HG03439 (cell line): ENCODE measurements around the gene ELOVL5.

Experiments used
- ATAC-seq: cut with Tn5 transposase; IDR thresholded peaks from one replicate; pipeline ENCODE4 v1.9.1; 2021; ENCODE audit warnings: mild to moderate bottlenecking, moderate library complexity; ENCODE audit not compliant: unreplicated experiment

Gene ELOVL5

GRCh38 chr6:53281518-53282215, 67.1 kb downstream of the ELOVL5 start:
- ATAC-seq = no peak

DNA sequence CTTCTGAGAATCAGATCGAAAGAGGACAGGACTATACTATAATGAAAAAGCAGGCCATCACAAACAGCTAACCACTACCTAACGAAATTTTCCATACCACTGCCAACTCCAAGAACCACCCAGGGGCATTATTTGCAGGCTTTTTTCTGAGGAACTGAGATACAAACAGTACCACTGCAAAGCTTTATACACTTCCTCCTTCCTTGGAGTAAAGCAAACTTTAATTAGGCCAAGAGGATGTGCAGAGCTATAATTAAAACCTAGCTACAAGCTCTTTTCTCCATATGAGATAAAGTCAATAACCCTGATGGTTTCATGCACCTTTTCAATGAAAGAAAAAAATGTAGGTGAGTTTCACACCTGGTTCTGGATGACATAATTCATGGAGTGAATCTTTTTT, 68.5 kb downstream of the ELOVL5 start:
- no peak for ATAC-seq

DNA sequence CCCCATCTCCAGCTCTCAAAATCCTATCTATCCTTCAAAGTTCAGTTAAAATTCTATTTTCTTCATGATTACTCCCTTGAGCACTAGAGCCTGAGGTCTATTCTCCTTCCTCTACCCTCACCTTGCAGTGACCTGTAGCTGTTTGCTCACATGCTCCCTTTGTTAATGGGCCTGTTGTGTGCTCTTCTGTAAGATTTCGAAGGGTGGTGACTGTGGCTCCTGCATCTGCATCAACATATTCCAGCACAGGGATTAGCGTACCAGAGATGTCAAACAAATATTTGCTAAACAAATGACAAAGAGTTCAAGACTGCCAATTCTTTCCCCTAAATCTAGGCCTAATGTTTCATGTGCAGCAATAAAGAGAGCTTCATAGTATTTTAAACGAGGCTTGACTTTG, 69.5 kb downstream of the ELOVL5 start:
- ATAC-seq = no peak

DNA sequence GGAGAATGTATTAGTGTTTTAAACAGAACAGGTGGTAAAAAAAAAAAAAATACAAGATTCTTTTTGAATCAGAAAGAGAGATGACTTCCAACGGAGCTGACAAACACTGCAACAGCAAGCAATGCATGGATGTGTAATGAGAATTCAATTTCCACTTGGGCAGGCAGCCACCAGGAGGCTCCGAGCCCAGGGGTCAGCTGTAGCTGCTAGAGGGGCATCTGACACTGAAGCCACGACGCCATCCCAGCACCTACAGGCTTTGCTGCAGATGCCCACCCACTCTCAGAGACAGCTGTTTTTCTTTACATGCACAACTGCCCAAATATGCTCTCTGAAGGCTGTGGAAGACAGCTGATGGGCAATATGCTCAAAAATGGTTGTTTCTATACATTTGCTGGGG, 75.4 kb downstream of the ELOVL5 start:
- ATAC-seq = no peak

- ATAC-seq = no peak
Measured at GRCh38 chr6:53269827-53270226, 78.9 kb downstream of the ELOVL5 start.

GRCh38 chr6:53268858-53269608, 79.7 kb downstream of the ELOVL5 start:
- ATAC-seq = no peak

- ATAC-seq = no peak
Measured at GRCh38 chr6:53266553-53267090, 82.1 kb downstream of the ELOVL5 start.

GRCh38 chr6:53264915-53265607, 83.7 kb downstream of the ELOVL5 start:
- no peak for ATAC-seq

DNA sequence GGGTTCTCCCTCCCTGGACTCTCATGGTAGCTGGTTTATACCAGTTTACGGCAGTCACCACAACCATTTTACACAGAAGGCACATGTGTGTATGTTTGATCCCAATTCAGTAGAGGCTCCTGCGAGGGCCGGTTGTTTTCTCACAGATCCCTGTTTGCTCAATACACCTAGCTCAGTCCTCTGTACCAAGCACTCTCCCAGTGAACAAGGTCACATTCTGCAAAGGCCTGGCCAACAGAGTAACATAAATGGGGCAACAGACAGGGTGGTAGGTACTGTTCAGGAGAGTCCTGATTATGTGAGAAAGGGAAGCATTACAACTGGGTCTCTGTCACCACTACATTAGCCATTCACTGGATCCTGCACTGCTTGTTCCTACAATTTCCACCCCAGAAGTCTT, 84.4 kb downstream of the ELOVL5 start:
- no peak for ATAC-seq

DNA sequence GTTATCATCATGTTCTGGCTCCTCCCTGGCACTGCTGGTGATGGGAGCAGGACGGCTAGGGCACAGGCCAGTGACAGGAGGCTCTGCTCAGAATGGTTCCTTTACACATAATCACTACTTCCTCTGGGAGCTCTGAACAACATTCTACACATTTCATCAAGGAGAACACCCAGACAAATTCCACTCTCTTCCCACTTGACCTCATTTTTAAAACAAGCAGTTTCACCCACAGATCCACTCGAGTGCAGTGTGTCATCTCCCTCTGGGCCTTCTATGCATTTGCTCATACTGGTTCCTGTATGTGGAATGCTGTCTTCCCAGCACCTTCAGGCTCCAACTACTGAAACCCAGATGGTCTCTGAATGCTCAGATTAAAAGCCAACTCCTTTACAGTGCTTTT, 84.8 kb downstream of the ELOVL5 start:
- ATAC-seq = no peak

DNA sequence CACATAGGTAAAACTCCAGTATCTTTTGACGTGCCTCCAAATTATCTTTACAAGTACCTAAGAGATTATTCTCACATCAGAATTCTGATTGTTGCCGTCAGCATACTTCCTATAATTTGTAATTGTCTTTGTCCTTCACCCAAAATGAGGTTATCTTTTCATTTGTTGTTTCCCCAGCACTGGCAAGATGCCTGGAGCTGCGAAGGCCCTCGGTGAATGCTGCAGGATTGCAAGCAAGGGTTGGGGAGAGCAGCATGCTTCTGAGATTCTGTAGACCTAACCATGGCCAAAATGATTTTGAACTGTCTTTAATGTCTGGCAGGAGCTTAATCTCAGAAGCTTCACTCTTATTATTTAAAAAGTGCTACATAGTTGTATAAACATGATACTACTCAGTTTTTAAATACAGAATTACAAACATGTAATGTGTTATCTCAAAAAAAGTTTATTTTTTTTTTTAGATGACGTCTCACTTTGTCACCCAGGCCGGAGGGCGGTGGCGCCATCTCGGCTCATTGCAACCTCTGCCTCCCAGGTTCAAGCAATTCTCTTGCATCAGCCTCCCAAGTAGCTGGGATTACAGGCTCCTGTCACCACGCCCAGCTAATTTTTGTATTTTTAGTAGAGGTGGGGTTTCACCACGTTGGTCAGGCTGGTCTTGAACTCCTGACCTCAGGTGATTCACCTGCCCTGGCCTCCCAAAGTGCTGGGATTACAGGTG, 88.7 kb downstream of the ELOVL5 start:
- ATAC-seq = no peak

DNA sequence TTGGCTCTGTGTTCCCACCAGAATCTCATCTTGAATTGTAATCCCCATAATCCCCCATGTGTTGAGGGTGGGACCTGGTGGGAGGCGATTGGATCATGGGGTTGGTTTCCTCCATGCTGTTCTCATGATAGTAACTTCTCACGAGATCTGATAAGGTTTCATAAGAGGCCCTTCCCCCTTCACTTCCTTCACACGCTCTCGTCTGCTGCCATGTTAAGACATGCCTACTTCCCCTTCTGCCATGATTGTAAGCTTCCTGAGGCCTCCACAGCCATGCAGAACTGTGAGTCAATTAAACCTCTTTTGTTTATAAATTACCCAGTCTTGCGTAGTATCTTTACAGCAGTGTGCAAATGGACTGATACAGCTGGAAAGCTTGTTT, 90.0 kb downstream of the ELOVL5 start:
- no peak for ATAC-seq

- no peak for ATAC-seq
Measured at GRCh38 chr6:53258076-53258773, 90.5 kb downstream of the ELOVL5 start.

DNA sequence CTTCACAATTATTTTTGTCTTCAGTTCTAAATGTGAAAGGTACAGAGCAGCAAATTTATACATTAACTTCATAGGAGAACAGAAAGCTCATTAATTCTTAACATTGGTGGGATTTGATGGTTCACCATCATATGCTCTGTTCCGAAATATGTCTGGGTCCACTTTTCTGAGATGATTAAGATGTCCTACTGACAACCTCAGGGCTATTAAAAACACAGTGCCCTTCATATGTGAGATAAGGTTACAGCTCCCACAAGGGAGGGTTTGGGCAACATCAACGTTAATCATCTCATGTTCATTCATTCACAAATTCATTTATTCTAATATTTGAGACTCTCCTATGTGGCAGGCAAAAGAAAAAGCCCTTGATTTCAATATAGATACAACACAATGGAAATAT, 91.2 kb downstream of the ELOVL5 start:
- ATAC-seq = no peak

GRCh38 chr6:53257001-53257400, 91.7 kb downstream of the ELOVL5 start:
- ATAC-seq = no peak

- ATAC-seq = no peak
Measured at GRCh38 chr6:53252177-53252692, 96.5 kb downstream of the ELOVL5 start.

- ATAC-seq = no peak
Measured at GRCh38 chr6:53251033-53251672, 97.6 kb downstream of the ELOVL5 start.

- no peak for ATAC-seq
Measured at GRCh38 chr6:53250176-53251032, 98.3 kb downstream of the ELOVL5 start.

GRCh38 chr6:53246924-53247323, 101.8 kb downstream of the ELOVL5 start:
- ATAC-seq = no peak
